ENCODE data around the gene SH3PXD2B. TPM values are rescaled to one million over a fixed set of nuclear protein-coding genes. Genes with fewer than 3 reads are reported as not detected.
A peak's percentile ranks its signal among the peaks of the same experiment; 100 is the strongest.

SH3PXD2B gene
- total and polyA plus RNA-seq, 2 donors (not counting 1 experiment from before 2014, with no cell fraction given): 12.6 to 21.1 TPM

GRCh38 chr5:172284611-172284980 is 169.7 kb downstream of the SH3PXD2B start:
- peak overlapping the region; percentile 81 for H3K4me2 ChIP-seq (ENCODE audit: extremely low read depth, insufficient read depth, low read length)
- peaks cover 36% of the 10 kb centered on the region for H3K79me2 ChIP-seq (ENCODE audit: control insufficient read depth, insufficient read depth, low read length)
- peak overlapping the region; percentile 52 to 76 (median 68) for H3K4me3 ChIP-seq (replicated peaks in 1 of 4; ENCODE audit: control extremely low read depth in 1 of 4, insufficient read depth in 1 of 4, low read depth in 3 of 4, low read length in 4 of 4)
- H3K27me3 ChIP-seq (ENCODE audit: control insufficient read depth, insufficient read depth, low read length): no peaks in the 10 kb centered on the region
- peak overlapping the region; percentile 90 for H3K27ac ChIP-seq (ENCODE audit: insufficient read depth, low read length)
- no peaks in the 10 kb centered on the region for H4K20me1 ChIP-seq (ENCODE audit: control insufficient read depth, extremely low read depth, insufficient read depth, low read length)
- peak overlapping the region; percentile 62 for H3K9ac ChIP-seq (ENCODE audit: insufficient read depth, low read length)
- H3K9me3 ChIP-seq (ENCODE audit: control insufficient read depth, insufficient read depth, low read depth, low read length): no peaks in the 10 kb centered on the region
- no peak for TF ChIP-seq CTCF (conservative IDR thresholded peaks at IDR 0.05 in 1 of 2, IDR thresholded peaks at IDR 0.05 in 1 of 2; ENCODE audit: low read depth in 1 of 2, low read length in 2 of 2)
- TF ChIP-seq EZH2 (IDR thresholded peaks at IDR 0.05; ENCODE audit: low read length, missing control alignments): no peak
- peak overlapping the region; percentile 86 for H2AFZ ChIP-seq (ENCODE audit: low read length)
- DNase-seq (ENCODE audit: low read depth in 2 of 2): peak in 1 of 2 donors; percentile 34
- no peaks in the 10 kb centered on the region for H3K36me3 ChIP-seq (ENCODE audit: control insufficient read depth, insufficient read depth, low read length)
- H3K4me1 ChIP-seq (ENCODE audit: control insufficient read depth, extremely low read depth, insufficient read depth, low read length): peaks cover 3% of the 10 kb centered on the region

GRCh38 chr5:172283862-172284610 is 170.3 kb downstream of the SH3PXD2B start:
- Histone ChIP-seq H3K79me2 (ENCODE audit: control insufficient read depth, insufficient read depth, low read length) (peaks cover 41% of the 10 kb centered on the region), H3K36me3 (ENCODE audit: control insufficient read depth, insufficient read depth, low read length) (no peaks in the 10 kb centered on the region), H3K27ac (ENCODE audit: insufficient read depth, low read length) (peak overlapping the region; percentile 90), H3K9ac (ENCODE audit: insufficient read depth, low read length) (peak overlapping the region; percentile 82), H3K4me3 (replicated peaks in 1 of 4; ENCODE audit: control extremely low read depth in 1 of 4, insufficient read depth in 1 of 4, low read depth in 3 of 4, low read length in 4 of 4) (peak overlapping the region; percentile 52 to 90 (median 74)), H3K9me3 (ENCODE audit: control insufficient read depth, insufficient read depth, low read depth, low read length) (no peaks in the 10 kb centered on the region), H3K4me2 (ENCODE audit: extremely low read depth, insufficient read depth, low read length) (peak overlapping the region; percentile 81), H2AFZ (ENCODE audit: low read length) (peak overlapping the region; percentile 86), H4K20me1 (ENCODE audit: control insufficient read depth, extremely low read depth, insufficient read depth, low read length) (no peaks in the 10 kb centered on the region), H3K4me1 (ENCODE audit: control insufficient read depth, extremely low read depth, insufficient read depth, low read length) (peaks cover 3% of the 10 kb centered on the region), H3K27me3 (ENCODE audit: control insufficient read depth, insufficient read depth, low read length) (no peaks in the 10 kb centered on the region)
- DNase-seq (ENCODE audit: low read depth in 2 of 2): peak; percentile 78 to 86
- TF ChIP-seq EZH2 (IDR thresholded peaks at IDR 0.05; ENCODE audit: low read length, missing control alignments): no peak
- TF ChIP-seq CTCF (conservative IDR thresholded peaks at IDR 0.05 in 1 of 2, IDR thresholded peaks at IDR 0.05 in 1 of 2; ENCODE audit: low read depth in 1 of 2, low read length in 2 of 2): no peak

- peak within 1 kb of the TSS; percentile 81 for H3K4me2 ChIP-seq (ENCODE audit: extremely low read depth, insufficient read depth, low read length)
- H3K4me3 ChIP-seq (replicated peaks in 1 of 4; ENCODE audit: control extremely low read depth in 1 of 4, insufficient read depth in 1 of 4, low read depth in 3 of 4, low read length in 4 of 4): peak within 1 kb of the TSS; percentile 85 to 96 (median 93)
- DNase-seq (ENCODE audit: low read depth in 2 of 2): peak; percentile 76 to 77
- peak within 1 kb of the TSS; percentile 82 for H3K9ac ChIP-seq (ENCODE audit: insufficient read depth, low read length)
- H4K20me1 ChIP-seq (ENCODE audit: control insufficient read depth, extremely low read depth, insufficient read depth, low read length): no peaks in the 10 kb centered on the region
- peaks cover 49% of the 10 kb centered on the region for H3K79me2 ChIP-seq (ENCODE audit: control insufficient read depth, insufficient read depth, low read length)
- peak within 1 kb of the TSS; percentile 90 for H3K27ac ChIP-seq (ENCODE audit: insufficient read depth, low read length)
- TF ChIP-seq CTCF (conservative IDR thresholded peaks at IDR 0.05 in 1 of 2, IDR thresholded peaks at IDR 0.05 in 1 of 2; ENCODE audit: low read depth in 1 of 2, low read length in 2 of 2) (peak; percentile 26 to 35), EZH2 (IDR thresholded peaks at IDR 0.05; ENCODE audit: low read length, missing control alignments) (no peak)
- H3K27me3 ChIP-seq (ENCODE audit: control insufficient read depth, insufficient read depth, low read length): no peaks in the 10 kb centered on the region
- H3K36me3 ChIP-seq (ENCODE audit: control insufficient read depth, insufficient read depth, low read length): no peaks in the 10 kb centered on the region
- no peaks in the 10 kb centered on the region for H3K9me3 ChIP-seq (ENCODE audit: control insufficient read depth, insufficient read depth, low read depth, low read length)
- peak within 1 kb of the TSS; percentile 86 for H2AFZ ChIP-seq (ENCODE audit: low read length)
- H3K4me1 ChIP-seq (ENCODE audit: control insufficient read depth, extremely low read depth, insufficient read depth, low read length): peaks cover 3% of the 10 kb centered on the region
Observed at GRCh38 chr5:172283020-172283861, 171.1 kb downstream of the SH3PXD2B start, which contains the start of gene UBTD2. TSS of gene UBTD2 (minus strand) at chr5:172283764. CDS start at chr5:172283665, 99 bp downstream.
